ENCODE results near the gene LMNB1. TPM values are rescaled to one million over a fixed set of nuclear protein-coding genes. Genes with fewer than 3 reads are reported as not detected.

Gene LMNB1
- total RNA-seq, 2 donors from 2014 or later = 185 to 205 TPM

- Histone ChIP-seq H3K36me3 (ENCODE audit: control insufficient read depth, insufficient read depth, low read length) (no peaks in the 10 kb centered on the region), H3K27me3 (ENCODE audit: control insufficient read depth, insufficient read depth, low read length, poor library complexity, severe bottlenecking) (no peaks in the 10 kb centered on the region), H3K4me3 (ENCODE audit: low read length) (no peak overlapping the region), H3K9me3 (ENCODE audit: control insufficient read depth, low read length) (no peaks in the 10 kb centered on the region), H3K27ac (ENCODE audit: low read depth, low read length) (no peak overlapping the region), H3K4me1 (ENCODE audit: control insufficient read depth, insufficient read depth, low read length) (no peaks in the 10 kb centered on the region), H3K9ac (ENCODE audit: extremely low read depth, low read length, poor library complexity, severe bottlenecking) (no peak overlapping the region)
- Mint-ChIP-seq H3K4me1 (peaks cover 20% of the 10 kb centered on the region), H3K4me3 (no peak overlapping the region), H3K36me3 (ENCODE audit: low read depth) (no peaks in the 10 kb centered on the region), H3K27ac (no peak overlapping the region), H3K27me3 (ENCODE audit: insufficient read depth) (no peaks in the 10 kb centered on the region), H3K9me3 (no peaks in the 10 kb centered on the region)
- 100% methylated on average over 2 of the region's 5 CpGs; no CpG with 5 or more reads in 1 of the 2 experiments for WGBS, 2 experiments (ENCODE audit: insufficient coverage in 1 of 2, insufficient read length in 1 of 2)
- no peak for DNase-seq
- no peak for TF ChIP-seq CTCF (conservative IDR thresholded peaks at IDR 0.05)
These were observed 24.7 kb upstream of the LMNB1 start for GRCh38 chr5:126752081-126752785.

GRCh38 chr5:126753227-126753626 lies 23.7 kb upstream of the LMNB1 start:
- H3K27me3 ChIP-seq (ENCODE audit: control insufficient read depth, insufficient read depth, low read length, poor library complexity, severe bottlenecking) = no peaks in the 10 kb centered on the region
- TF ChIP-seq CTCF (conservative IDR thresholded peaks at IDR 0.05) = no peak
- H3K4me3 ChIP-seq (ENCODE audit: low read length) = no peak overlapping the region
- Mint-ChIP-seq H3K36me3 (ENCODE audit: low read depth) (no peaks in the 10 kb centered on the region), H3K9me3 (no peaks in the 10 kb centered on the region), H3K4me1 (peaks cover 17% of the 10 kb centered on the region), H3K4me3 (no peak overlapping the region), H3K27me3 (ENCODE audit: insufficient read depth) (no peaks in the 10 kb centered on the region), H3K27ac (no peak overlapping the region)
- no peak for DNase-seq
- 98 to 99% methylated on average over 4 of the region's 4 CpGs for WGBS, 2 experiments (ENCODE audit: insufficient coverage in 1 of 2, insufficient read length in 1 of 2)
- H3K9ac ChIP-seq (ENCODE audit: extremely low read depth, low read length, poor library complexity, severe bottlenecking) = no peak overlapping the region
- H3K27ac ChIP-seq (ENCODE audit: low read depth, low read length) = no peak overlapping the region
- H3K9me3 ChIP-seq (ENCODE audit: control insufficient read depth, low read length) = no peaks in the 10 kb centered on the region
- no peaks in the 10 kb centered on the region for H3K36me3 ChIP-seq (ENCODE audit: control insufficient read depth, insufficient read depth, low read length)
- H3K4me1 ChIP-seq (ENCODE audit: control insufficient read depth, insufficient read depth, low read length) = peaks cover 3% of the 10 kb centered on the region

GRCh38 chr5:126754609-126755008 lies 22.3 kb upstream of the LMNB1 start:
- H3K4me1 Mint-ChIP-seq = peaks cover 23% of the 10 kb centered on the region
- H3K9ac ChIP-seq (ENCODE audit: extremely low read depth, low read length, poor library complexity, severe bottlenecking) = no peak overlapping the region

More at GRCh38 chr5:126754609-126755008, 22.3 kb upstream of the LMNB1 start:
- H3K27me3 Mint-ChIP-seq (ENCODE audit: insufficient read depth) = no peaks in the 10 kb centered on the region
- H3K4me3 Mint-ChIP-seq = no peak overlapping the region
- no peak overlapping the region for H3K27ac Mint-ChIP-seq
- H3K9me3 Mint-ChIP-seq = no peaks in the 10 kb centered on the region
- no peaks in the 10 kb centered on the region for H3K27me3 ChIP-seq (ENCODE audit: control insufficient read depth, insufficient read depth, low read length, poor library complexity, severe bottlenecking)
- peaks cover 4% of the 10 kb centered on the region for H3K4me1 ChIP-seq (ENCODE audit: control insufficient read depth, insufficient read depth, low read length)
- TF ChIP-seq CTCF (conservative IDR thresholded peaks at IDR 0.05) = no peak
- H3K4me3 ChIP-seq (ENCODE audit: low read length) = no peak overlapping the region
- no peaks in the 10 kb centered on the region for H3K36me3 ChIP-seq (ENCODE audit: control insufficient read depth, insufficient read depth, low read length)
- no peak overlapping the region for H3K27ac ChIP-seq (ENCODE audit: low read depth, low read length)
- H3K9me3 ChIP-seq (ENCODE audit: control insufficient read depth, low read length) = no peaks in the 10 kb centered on the region
- H3K36me3 Mint-ChIP-seq (ENCODE audit: low read depth) = no peaks in the 10 kb centered on the region
- no peak for DNase-seq
- 83 to 88% methylated on average over 2 to 4 of the region's 4 CpGs for WGBS, 2 experiments (ENCODE audit: insufficient coverage in 1 of 2, insufficient read length in 1 of 2)
